Cortex of kidney (tissue), 1 donor: ENCODE data around the gene VWF.
"Not testable (repeated sequence)": the region's sequence is repeated elsewhere in the genome, so short reads cannot be mapped to it uniquely, and the experiment has no call there.

Source experiments
- DNase-seq: peaks from one replicate; lab custom pipeline; 2025; lab: John Stamatoyannopoulos, UW

VWF gene

GRCh38 chr12:6104027-6104426 lies 20.4 kb downstream of the VWF start:
- DNase-seq = no peak

GRCh38 chr12:6102021-6102420 lies 22.4 kb downstream of the VWF start:
- not testable (repeated sequence) for DNase-seq

- no peak for DNase-seq
Measured at GRCh38 chr12:6099316-6099715, 25.2 kb downstream of the VWF start.

GRCh38 chr12:6097411-6097810 lies 27.1 kb downstream of the VWF start:
- DNase-seq = no peak

- no peak for DNase-seq
Measured at GRCh38 chr12:6096527-6096926, 27.9 kb downstream of the VWF start.

- no peak for DNase-seq
Measured at GRCh38 chr12:6095269-6095668, 29.2 kb downstream of the VWF start.

GRCh38 chr12:6093764-6094163 lies 30.7 kb downstream of the VWF start:
- DNase-seq = no peak

GRCh38 chr12:6092784-6093722 lies 31.4 kb downstream of the VWF start:
- DNase-seq = no peak

GRCh38 chr12:6091786-6092566 lies 32.5 kb downstream of the VWF start:
- DNase-seq = no peak

- DNase-seq = no peak
Measured at GRCh38 chr12:6090803-6091202, 33.7 kb downstream of the VWF start.

GRCh38 chr12:6088921-6089747 lies 35.3 kb downstream of the VWF start:
- DNase-seq = no peak

- DNase-seq = no peak
Measured at GRCh38 chr12:6086316-6086715, 38.2 kb downstream of the VWF start.

GRCh38 chr12:6085841-6086240 lies 38.6 kb downstream of the VWF start:
- no peak for DNase-seq

- no peak for DNase-seq
Measured at GRCh38 chr12:6084969-6085450, 39.5 kb downstream of the VWF start.

GRCh38 chr12:6084261-6084968 lies 40.1 kb downstream of the VWF start:
- DNase-seq = no peak

- no peak for DNase-seq
Measured at GRCh38 chr12:6083601-6084000, 40.9 kb downstream of the VWF start.

- no peak for DNase-seq
Measured at GRCh38 chr12:6082613-6083012, 41.9 kb downstream of the VWF start.

GRCh38 chr12:6080149-6081045 lies 44.1 kb downstream of the VWF start:
- no peak for DNase-seq

- DNase-seq = no peak
Measured at GRCh38 chr12:6078398-6079096, 45.9 kb downstream of the VWF start.

- DNase-seq = no peak
Measured at GRCh38 chr12:6077692-6078083, 46.8 kb downstream of the VWF start.
